DOHH2 (cell line): ENCODE measurements around the gene LYSMD4.

Experiments
- H3F3A ChIP-seq: fragments of 200-600 bp; sonication (generic), shearing (Covaris generic); 2 replicates; pipeline ENCODE4 v1.6.0; 2016; ENCODE audit warnings: antibody characterized with exemption, mild to moderate bottlenecking; ENCODE audit not compliant: control insufficient read depth, insufficient read depth
- H3K27ac ChIP-seq: fragments of 200-600 bp; sonication (generic); 2 replicates; pipeline ENCODE4 v1.5.1; 2014; ENCODE audit warnings: low read depth, mild to moderate bottlenecking, low read length, moderate library complexity
- H3K27me3 ChIP-seq: fragments of 200-600 bp; sonication (generic); 2 replicates; pipeline ENCODE4 v1.6.1; 2014; ENCODE audit warnings: mild to moderate bottlenecking, low read length, mixed read lengths; ENCODE audit not compliant: control insufficient read depth
- H3K36me3 ChIP-seq: fragments of 200-600 bp; sonication (generic); 2 replicates; pipeline ENCODE4 v1.6.1; 2014; ENCODE audit warnings: mild to moderate bottlenecking, low read length, moderate library complexity, mixed read lengths; ENCODE audit not compliant: control insufficient read depth
- H3K4me1 ChIP-seq: fragments of 200-600 bp; sonication (generic); 2 replicates; pipeline ENCODE4 v1.6.1; 2014; ENCODE audit warnings: mild to moderate bottlenecking, low read length, mixed read lengths; ENCODE audit not compliant: control insufficient read depth
- H3K4me2 ChIP-seq: fragments of 200-600 bp; sonication (generic); 2 replicates; pipeline ENCODE4 v1.6.0; 2014; ENCODE audit warnings: mild to moderate bottlenecking, low read length, moderate library complexity
- H3K4me3 ChIP-seq: fragments of 200-600 bp; sonication (generic); 2 replicates; pipeline ENCODE4 v1.5.1; 2014; ENCODE audit warnings: mild to moderate bottlenecking, low read length, mixed read lengths
- H3K79me2 ChIP-seq: fragments of 200-600 bp; sonication (generic); 2 replicates; pipeline ENCODE4 v1.6.1; 2014; ENCODE audit warnings: mild to moderate bottlenecking, low read length, mixed read lengths; ENCODE audit not compliant: control insufficient read depth
- H3K9me2 ChIP-seq: fragments of 200-600 bp; sonication (generic); replicated peaks from 2 replicates; pipeline ENCODE4 v1.6.1; 2014; ENCODE audit warnings: mild to moderate bottlenecking, low read length, mixed read lengths; ENCODE audit not compliant: control insufficient read depth
- H3K9me3 ChIP-seq: fragments of 200-600 bp; sonication (generic); 2 replicates; pipeline ENCODE4 v1.6.1; 2014; ENCODE audit warnings: antibody characterized with exemption, low read length, mixed read lengths; ENCODE audit not compliant: control insufficient read depth, insufficient read depth
- H4K20me1 ChIP-seq: fragments of 200-600 bp; sonication (generic); 2 replicates; pipeline ENCODE4 v1.6.0; 2014; ENCODE audit warnings: low read depth, mild to moderate bottlenecking, antibody characterized with exemption, low read length, moderate library complexity; ENCODE audit not compliant: control insufficient read depth, insufficient read depth
- CTCF ChIP-seq: fragments of 200-600 bp; sonication (generic); IDR thresholded peaks from one replicate; pipeline ENCODE4 v1.5.1; 2014; ENCODE audit warnings: antibody characterized with exemption, mild to moderate bottlenecking, low read depth, low read length; ENCODE audit not compliant: poor library complexity, severe bottlenecking
- EZH2phosphoT487 ChIP-seq: fragments of 200-600 bp; sonication (generic); IDR thresholded peaks from 2 replicates; pipeline ENCODE4 v1.6.1; 2017; ENCODE audit warnings: borderline replicate concordance, mild to moderate bottlenecking, antibody characterized with exemption, low read length, moderate library complexity, mixed read lengths

LYSMD4 gene

GRCh38 chr15:99720533-99720932, 12.7 kb downstream of the LYSMD4 start:
- no peak overlapping the region for H3K4me2 ChIP-seq
- H3K27me3 ChIP-seq = no peaks in the 10 kb centered on the region
- no peaks in the 10 kb centered on the region for H3K9me2 ChIP-seq
- no peaks in the 10 kb centered on the region for H3K9me3 ChIP-seq
- H3K79me2 ChIP-seq = no peaks in the 10 kb centered on the region
- peaks cover 8% of the 10 kb centered on the region for H3K36me3 ChIP-seq
- H3K27ac ChIP-seq = no peak overlapping the region
- peaks cover 3% of the 10 kb centered on the region; the same call in 1 of the 2 replicates for H3F3A ChIP-seq
- no peaks in the 10 kb centered on the region; the same call in 1 of the 2 replicates for H4K20me1 ChIP-seq
- H3K4me3 ChIP-seq = no peak overlapping the region
- peaks cover 22% of the 10 kb centered on the region for H3K4me1 ChIP-seq
- TF ChIP-seq CTCF = no peak
- TF ChIP-seq EZH2phosphoT487 = no peak

GRCh38 chr15:99719096-99719541, 14.1 kb downstream of the LYSMD4 start:
- Histone ChIP-seq H3K4me1 (peaks cover 22% of the 10 kb centered on the region), H3K9me2 (no peaks in the 10 kb centered on the region), H3K27me3 (no peaks in the 10 kb centered on the region), H3K27ac (no peak overlapping the region), H3K36me3 (peaks cover 20% of the 10 kb centered on the region), H3K4me2 (no peak overlapping the region), H3K79me2 (no peaks in the 10 kb centered on the region), H3F3A (peaks cover 6% of the 10 kb centered on the region), H3K9me3 (no peaks in the 10 kb centered on the region), H3K4me3 (no peak overlapping the region), H4K20me1 (no peaks in the 10 kb centered on the region; the same call in 1 of the 2 replicates)
- TF ChIP-seq EZH2phosphoT487 (no peak), CTCF (no peak)

- no peaks in the 10 kb centered on the region for H3K9me2 ChIP-seq
- TF ChIP-seq CTCF (no peak), EZH2phosphoT487 (no peak)
- H3F3A ChIP-seq = peaks cover 9% of the 10 kb centered on the region
- no peaks in the 10 kb centered on the region for H3K27me3 ChIP-seq
- no peaks in the 10 kb centered on the region for H3K79me2 ChIP-seq
- no peaks in the 10 kb centered on the region for H3K9me3 ChIP-seq
- H3K4me3 ChIP-seq = no peak overlapping the region
- no peak overlapping the region for H3K27ac ChIP-seq
- peaks cover 27% of the 10 kb centered on the region for H3K36me3 ChIP-seq
- H3K4me1 ChIP-seq = peaks cover 22% of the 10 kb centered on the region
- no peak overlapping the region for H3K4me2 ChIP-seq
- H4K20me1 ChIP-seq = no peaks in the 10 kb centered on the region; the same call in 1 of the 2 replicates
Observed at GRCh38 chr15:99718421-99718820, 14.8 kb downstream of the LYSMD4 start.
